NCI-H510A treated with DMSO at 0.1 percent for 48 hours (cell line): ENCODE data around the gene TMEM178B.
"Not testable (repeated sequence)": the region's sequence is repeated elsewhere in the genome, so short reads cannot be mapped to it uniquely, and the experiment has no call there.

Experiments used
- DNase-seq: peaks from one replicate; lab custom pipeline; 2025; lab: John Stamatoyannopoulos, UW

The TMEM178B gene

GRCh38 chr7:141389140-141389796 is 315.4 kb downstream of the TMEM178B start:
- DNase-seq, result no peak

- no peak for DNase-seq
Observed at GRCh38 chr7:141390339-141390738, 316.5 kb downstream of the TMEM178B start.

GRCh38 chr7:141393056-141393455 is 319.2 kb downstream of the TMEM178B start:
- no peak for DNase-seq

- no peak for DNase-seq
Observed at GRCh38 chr7:141397236-141398163, 323.6 kb downstream of the TMEM178B start.

- no peak for DNase-seq
Observed at GRCh38 chr7:141400356-141400755, 326.5 kb downstream of the TMEM178B start.

- DNase-seq, result no peak
Observed at GRCh38 chr7:141402277-141402996, 328.6 kb downstream of the TMEM178B start.

- not testable (repeated sequence) for DNase-seq
Observed at GRCh38 chr7:141403846-141404245, 330.0 kb downstream of the TMEM178B start.

GRCh38 chr7:141406347-141406746 is 332.5 kb downstream of the TMEM178B start:
- DNase-seq, result no peak

- DNase-seq, result no peak
Observed at GRCh38 chr7:141407893-141408292, 334.0 kb downstream of the TMEM178B start.

GRCh38 chr7:141408440-141408839 is 334.6 kb downstream of the TMEM178B start:
- DNase-seq, result no peak

GRCh38 chr7:141409219-141409618 is 335.4 kb downstream of the TMEM178B start:
- no peak for DNase-seq

GRCh38 chr7:141409801-141410329 is 336.0 kb downstream of the TMEM178B start:
- no peak for DNase-seq

- no peak for DNase-seq
Observed at GRCh38 chr7:141410353-141411000, 336.6 kb downstream of the TMEM178B start.

- DNase-seq, result no peak
Observed at GRCh38 chr7:141411133-141411532, 337.3 kb downstream of the TMEM178B start.

- DNase-seq, result no peak
Observed at GRCh38 chr7:141415999-141416398, 342.1 kb downstream of the TMEM178B start.

GRCh38 chr7:141416650-141417270 is 342.9 kb downstream of the TMEM178B start:
- peak; percentile 46 for DNase-seq

GRCh38 chr7:141417506-141417905 is 343.6 kb downstream of the TMEM178B start:
- DNase-seq, result no peak

- no peak for DNase-seq
Observed at GRCh38 chr7:141418066-141418465, 344.2 kb downstream of the TMEM178B start.

- DNase-seq, result no peak
Observed at GRCh38 chr7:141421306-141421705, 347.4 kb downstream of the TMEM178B start.

GRCh38 chr7:141427134-141427533 is 353.3 kb downstream of the TMEM178B start:
- DNase-seq, result no peak

- DNase-seq, result peak; percentile 28
Observed at GRCh38 chr7:141430455-141431139, 356.7 kb downstream of the TMEM178B start.
